Measurements from ENCODE around the gene GRM7.

GRM7 gene

GRCh38 chr3:7745711-7746110, 884.8 kb downstream of the GRM7 start:
- DNase-seq, result no peak

DNA sequence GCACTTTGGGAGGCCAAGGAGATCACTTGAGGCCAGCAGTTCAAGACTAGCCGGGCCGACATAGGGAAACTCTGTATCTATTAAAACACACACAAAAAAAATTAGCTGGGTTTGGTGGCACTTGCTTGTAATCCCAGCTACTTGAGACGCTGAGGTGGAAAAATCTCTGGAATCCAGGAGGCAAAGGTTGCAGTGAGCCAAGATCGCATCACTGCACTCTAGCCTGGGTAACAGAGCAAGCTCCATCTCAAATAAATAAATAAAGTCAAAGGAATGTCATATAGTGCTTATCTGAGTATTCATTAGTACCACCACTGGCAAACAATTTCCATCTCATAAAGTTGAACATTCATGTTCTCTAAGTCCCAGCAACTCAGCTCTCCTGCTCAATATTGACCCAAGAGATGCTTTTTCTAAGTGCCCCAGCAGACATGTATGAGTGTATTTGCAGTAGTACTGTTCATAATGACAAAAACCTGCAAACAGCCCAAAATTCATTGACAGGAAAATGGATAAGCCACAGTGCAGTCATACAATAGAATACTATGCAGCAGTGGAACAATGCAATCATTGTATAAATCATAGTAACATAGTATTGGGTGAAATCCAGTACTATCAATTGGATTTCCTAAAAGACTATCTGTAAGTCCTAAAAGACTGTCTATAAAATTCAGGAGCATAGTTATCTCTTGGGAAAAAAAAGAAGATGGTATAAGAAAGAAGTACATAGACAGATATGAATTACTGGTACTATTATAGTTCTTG, 889.2 kb downstream of the GRM7 start:
- DNase-seq, result no peak

DNA sequence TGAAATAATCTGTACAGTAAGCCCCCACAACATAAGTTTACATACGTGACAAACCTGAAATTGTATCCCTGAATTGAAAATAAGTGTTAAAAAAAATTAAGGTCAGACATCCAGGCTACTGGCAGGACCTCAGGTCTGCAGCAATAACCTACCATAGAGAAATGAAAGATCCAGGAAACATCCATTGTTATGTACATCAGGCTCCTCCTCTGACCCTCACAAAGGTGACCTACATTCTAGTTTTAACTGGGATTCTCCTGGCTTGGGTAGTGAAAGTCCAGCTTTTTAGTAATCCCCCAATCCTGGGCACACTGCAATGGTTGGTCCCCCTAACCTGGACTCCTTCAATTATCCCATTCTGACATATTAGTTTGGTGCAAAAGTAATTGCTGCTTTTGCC, 891.1 kb downstream of the GRM7 start:
- DNase-seq, result no peak

- DNase-seq, result no peak
Measured at GRCh38 chr3:7754653-7755441, 893.9 kb downstream of the GRM7 start.

DNA sequence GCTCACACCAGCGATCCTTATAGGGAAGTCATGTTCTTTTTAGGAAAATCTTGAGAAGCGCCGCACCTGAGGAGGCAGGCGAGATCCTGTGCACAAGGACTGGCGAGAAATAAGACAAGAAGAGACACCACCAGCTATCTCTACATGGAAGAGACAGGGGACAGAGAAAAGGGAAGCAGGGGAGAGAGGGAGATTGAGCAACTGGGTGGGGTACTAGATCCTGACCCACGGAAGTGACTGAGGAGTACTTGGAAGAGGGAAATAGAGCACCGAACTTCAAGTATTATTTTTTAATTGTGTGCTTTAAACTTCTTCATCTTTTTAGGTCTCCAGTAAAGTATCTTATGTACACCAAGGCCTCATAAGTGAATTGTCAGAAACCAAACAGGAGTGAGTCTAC, 898.7 kb downstream of the GRM7 start:
- DNase-seq, result no peak

DNA sequence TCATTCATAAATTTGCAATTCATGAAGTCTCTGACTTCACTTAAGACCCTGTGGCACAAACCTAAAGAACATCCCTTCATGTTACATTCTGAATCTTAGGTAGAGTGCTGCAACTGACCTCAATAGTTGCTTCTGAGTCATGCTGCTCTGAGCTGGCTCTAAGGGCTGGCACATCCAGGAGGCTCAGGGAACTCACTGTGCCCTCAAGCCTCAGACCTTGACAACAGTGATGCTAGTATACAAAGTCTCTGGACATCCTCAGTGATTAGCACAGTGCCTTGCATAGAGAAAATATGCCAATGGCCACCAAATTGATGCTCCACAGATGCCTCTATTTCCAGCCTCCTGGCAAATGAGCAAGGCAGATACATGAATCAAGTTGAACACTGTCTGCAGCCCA, 899.8 kb downstream of the GRM7 start:
- no peak for DNase-seq

DNA sequence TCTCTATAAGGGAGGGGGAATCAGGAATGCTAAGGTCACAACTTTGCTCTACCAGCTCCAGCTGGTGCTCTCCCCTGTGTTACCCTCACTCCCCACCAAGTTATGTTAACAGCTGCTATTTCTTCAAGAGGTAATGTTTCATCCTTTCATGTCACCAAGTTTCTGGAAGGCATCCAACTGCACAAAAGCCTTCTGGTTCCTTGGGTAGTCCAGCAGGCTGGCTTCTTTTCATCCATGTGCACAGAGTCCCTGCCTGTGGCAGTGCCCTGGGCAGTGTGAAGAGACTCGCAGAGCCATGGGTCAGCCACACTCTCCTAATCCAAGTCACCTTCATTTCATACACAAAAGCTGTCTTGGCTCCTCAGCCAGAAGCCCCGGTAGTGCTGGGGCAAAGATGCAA, 903.2 kb downstream of the GRM7 start:
- no peak for DNase-seq

GRCh38 chr3:7766530-7766929, 905.6 kb downstream of the GRM7 start:
- no peak for DNase-seq

DNA sequence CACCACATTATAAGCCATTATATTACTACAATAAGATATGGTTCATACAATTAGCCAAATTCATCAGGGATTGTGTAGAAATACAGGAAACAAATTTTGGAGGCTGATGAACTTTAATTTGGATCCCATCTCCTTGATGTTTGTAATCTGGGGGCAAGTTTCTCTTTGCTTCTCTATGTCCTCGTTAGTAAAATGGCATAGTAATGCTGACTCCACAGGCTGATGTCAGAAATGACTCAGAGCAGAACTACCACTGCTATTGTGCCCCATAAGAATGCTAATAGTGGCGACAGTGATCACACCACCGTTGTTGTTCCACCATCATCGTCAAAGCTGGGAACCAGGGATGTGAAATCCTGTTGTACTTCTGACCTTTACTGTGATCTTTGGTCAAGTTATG, 918.4 kb downstream of the GRM7 start:
- no peak for DNase-seq

- no peak for DNase-seq
Measured at GRCh38 chr3:7781395-7781794, 920.5 kb downstream of the GRM7 start.

DNA sequence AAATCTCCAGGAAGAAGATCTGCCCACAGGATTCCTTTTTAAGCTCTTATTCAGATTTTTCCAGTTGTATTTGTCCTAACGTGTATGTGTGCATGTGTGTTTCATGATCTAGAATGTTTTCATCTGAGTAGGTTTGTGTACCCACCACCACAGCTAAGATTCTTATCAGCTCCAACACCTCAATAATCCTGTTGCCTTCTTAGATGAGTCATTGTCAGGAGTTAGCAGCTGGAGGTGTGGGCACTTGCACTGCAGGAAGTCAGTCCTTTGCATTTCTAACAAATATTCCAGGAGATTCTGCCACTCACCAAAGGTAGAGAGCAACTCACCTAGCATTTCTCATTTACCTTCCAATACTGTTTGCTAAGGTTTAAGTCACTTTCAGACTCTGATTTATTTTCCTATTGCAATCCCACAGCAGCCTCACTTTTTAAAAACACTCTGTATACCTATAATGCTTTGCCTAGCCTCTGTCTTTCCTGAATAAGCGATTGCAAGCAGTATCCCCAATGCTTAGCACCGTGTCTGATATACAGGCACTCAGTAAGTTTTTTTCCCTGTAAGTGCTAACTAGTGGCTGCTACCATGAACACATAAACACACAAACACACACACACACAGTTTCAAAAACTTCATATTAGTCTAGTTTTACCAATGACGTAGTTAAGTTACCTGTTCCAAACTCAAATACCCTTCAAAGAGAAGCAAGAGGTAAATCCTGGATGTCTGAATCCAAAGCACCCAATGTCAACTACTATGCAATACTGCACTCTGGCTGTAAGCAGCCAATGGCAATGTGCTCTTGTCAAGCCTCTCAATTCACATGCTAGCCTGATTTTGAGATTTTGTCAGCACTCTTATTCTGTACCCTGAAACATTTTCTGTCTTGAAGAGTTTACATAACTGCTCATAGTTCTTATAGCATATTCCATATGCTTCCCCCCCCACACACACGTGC, 927.2 kb downstream of the GRM7 start:
- DNase-seq, result no peak

DNA sequence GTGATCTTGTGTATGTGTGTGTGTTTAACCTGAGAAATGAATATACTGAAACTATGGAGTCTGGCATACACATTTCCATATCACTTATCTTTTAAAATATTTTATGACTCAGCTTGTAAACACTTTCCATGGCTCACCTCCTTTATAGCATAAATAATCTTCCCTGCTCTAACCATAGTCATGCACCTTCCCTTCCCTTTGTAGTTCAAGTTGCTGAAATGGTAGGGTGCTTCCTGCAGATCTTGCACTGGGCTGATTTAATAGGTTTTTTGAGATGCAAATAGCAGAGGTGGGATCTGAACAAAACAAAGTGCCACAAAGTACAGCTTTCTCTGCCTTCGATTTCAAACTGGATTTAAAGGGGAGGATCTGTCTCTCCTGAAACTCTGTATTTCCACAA, 928.0 kb downstream of the GRM7 start:
- DNase-seq, result no peak

- DNase-seq, result no peak
Measured at GRCh38 chr3:7789324-7789723, 928.4 kb downstream of the GRM7 start.

DNA sequence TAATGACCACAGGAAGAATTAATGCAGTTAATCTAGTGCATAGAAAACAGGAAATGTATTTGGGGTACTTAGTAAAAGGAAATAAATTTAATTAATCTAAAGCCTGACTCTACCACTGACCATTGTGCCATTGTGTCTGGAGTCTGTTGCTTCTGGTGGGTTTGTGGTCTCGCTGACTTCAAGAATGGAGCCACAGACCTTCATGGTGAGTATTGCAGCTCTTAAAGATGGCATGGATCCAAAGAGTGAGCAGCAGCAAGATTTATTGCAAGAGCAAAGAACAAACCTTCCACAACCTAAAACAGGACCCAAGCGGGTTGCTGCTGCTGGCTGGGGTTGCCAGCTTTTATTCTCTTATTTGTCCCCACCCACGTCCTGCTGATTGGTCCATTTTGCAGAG, 929.2 kb downstream of the GRM7 start:
- no peak for DNase-seq
